Measurements from ENCODE around the gene CPNE2. TPM values are rescaled to one million over a fixed set of nuclear protein-coding genes. Genes with fewer than 3 reads are reported as not detected.
"Not testable (repeated sequence)": the region's sequence is repeated elsewhere in the genome, so short reads cannot be mapped to it uniquely, and the experiment has no call there.

The CPNE2 gene
- total and polyA plus RNA-seq, 5 donors from 2014 or later = 15.3 to 54.7 (median 42.7) TPM

GRCh38 chr16:57184887-57185445, 92.6 kb downstream of the CPNE2 start:
- no peaks in the 10 kb centered on the region for H3K36me3 Mint-ChIP-seq
- peak overlapping the region; percentile 72 to 99 (median 98) for H3K27ac Mint-ChIP-seq
- ATAC-seq (ENCODE audit: low read depth in 2 of 2) = no peak
- no peaks in the 10 kb centered on the region for H3K27me3 Mint-ChIP-seq
- H3K9me3 Mint-ChIP-seq = peaks cover 0 to 3% (median 0%) of the 10 kb centered on the region in 7 donors
- H3K4me1 Mint-ChIP-seq = peaks cover 15 to 65% (median 45%) of the 10 kb centered on the region in 4 donors
- no peaks in the 10 kb centered on the region for H3K9me3 ChIP-seq (ENCODE audit: control insufficient read depth in 2 of 2, low read length in 2 of 2)
- H3K4me3 ChIP-seq (ENCODE audit: low read depth, low read length) = peak overlapping the region; percentile 87
- peaks cover 36% of the 10 kb centered on the region for H3K4me1 ChIP-seq (ENCODE audit: control insufficient read depth, insufficient read depth, low read length, poor library complexity, severe bottlenecking)
- peaks cover 4% of the 10 kb centered on the region for H3K36me3 ChIP-seq (ENCODE audit: control insufficient read depth, insufficient read depth, low read length)
- peak in 1 of 3 donors; percentile 3 for DNase-seq
- H3K27ac ChIP-seq (ENCODE audit: insufficient read depth, low read length, poor library complexity, severe bottlenecking) = peak overlapping the region; percentile 94
- peak overlapping the region; percentile 97 to 100 (median 98) for H3K4me3 Mint-ChIP-seq
- no peaks in the 10 kb centered on the region for H3K27me3 ChIP-seq (ENCODE audit: control insufficient read depth, insufficient read depth, low read length)

DNA sequence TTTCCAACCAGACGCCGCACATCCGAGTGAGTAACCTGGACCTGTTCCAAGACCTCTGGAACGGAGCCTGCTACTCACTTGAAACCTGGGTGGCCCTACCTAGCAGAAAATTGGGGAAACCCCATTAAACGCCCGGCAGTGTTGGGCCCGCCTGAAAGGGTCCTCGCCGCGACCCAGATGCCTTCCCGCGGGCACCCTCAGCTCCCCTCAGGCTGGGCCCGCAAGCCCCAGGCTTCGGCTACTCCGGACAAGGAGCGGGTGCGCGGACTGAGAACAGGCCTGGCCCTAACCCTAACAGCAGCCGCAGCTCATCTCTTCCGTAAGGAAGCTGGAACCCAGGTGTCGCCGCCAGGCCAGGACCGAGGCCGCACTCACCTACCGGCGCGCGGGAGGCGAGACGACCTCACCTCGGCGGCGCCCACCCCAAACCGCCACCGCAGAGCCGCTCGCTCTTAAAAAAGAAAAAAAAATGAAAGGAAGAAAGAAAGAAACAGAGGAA, 93.1 kb downstream of the CPNE2 start:
- no peaks in the 10 kb centered on the region for H3K27me3 ChIP-seq (ENCODE audit: control insufficient read depth, insufficient read depth, low read length)
- H3K4me3 ChIP-seq (ENCODE audit: low read depth, low read length) = peak overlapping the region; percentile 87
- H3K27ac ChIP-seq (ENCODE audit: insufficient read depth, low read length, poor library complexity, severe bottlenecking) = peak overlapping the region; percentile 94
- peaks cover 4% of the 10 kb centered on the region for H3K36me3 ChIP-seq (ENCODE audit: control insufficient read depth, insufficient read depth, low read length)
- H3K4me3 Mint-ChIP-seq = peak overlapping the region; percentile 97 to 100 (median 98)
- no peak for DNase-seq
- peak overlapping the region; percentile 97 to 99 (median 98) for H3K27ac Mint-ChIP-seq
- H3K4me1 ChIP-seq (ENCODE audit: control insufficient read depth, insufficient read depth, low read length, poor library complexity, severe bottlenecking) = peaks cover 40% of the 10 kb centered on the region
- no peaks in the 10 kb centered on the region for H3K27me3 Mint-ChIP-seq
- peak; percentile 5 to 6 for ATAC-seq (ENCODE audit: low read depth in 2 of 2)
- H3K36me3 Mint-ChIP-seq = no peaks in the 10 kb centered on the region
- H3K9me3 ChIP-seq (ENCODE audit: control insufficient read depth in 2 of 2, low read length in 2 of 2) = no peaks in the 10 kb centered on the region
- H3K9me3 Mint-ChIP-seq = peaks cover 0 to 3% (median 0%) of the 10 kb centered on the region in 7 donors
- peaks cover 15 to 67% (median 48%) of the 10 kb centered on the region in 4 donors for H3K4me1 Mint-ChIP-seq

GRCh38 chr16:57185945-57186871, 93.8 kb downstream of the CPNE2 start, which contains the start of the genes PSME3IP1 and RSPRY1:
Gene PSME3IP1, minus strand, starts transcription at chr16:57186039. Its CDS starts 12,185 bp downstream, at chr16:57173854.
Gene RSPRY1, plus strand, starts transcription at chr16:57186329. Its CDS starts 18,330 bp downstream, at chr16:57204659.
- Histone ChIP-seq H3K27ac (ENCODE audit: insufficient read depth, low read length, poor library complexity, severe bottlenecking) (peak within 1 kb of the TSS; percentile 94), H3K36me3 (ENCODE audit: control insufficient read depth, insufficient read depth, low read length) (peaks cover 4% of the 10 kb centered on the region), H3K27me3 (ENCODE audit: control insufficient read depth, insufficient read depth, low read length) (no peaks in the 10 kb centered on the region), H3K4me3 (ENCODE audit: low read depth, low read length) (peak within 1 kb of the TSS; percentile 95), H3K9me3 (ENCODE audit: control insufficient read depth in 2 of 2, low read length in 2 of 2) (no peaks in the 10 kb centered on the region), H3K4me1 (ENCODE audit: control insufficient read depth, insufficient read depth, low read length, poor library complexity, severe bottlenecking) (peaks cover 44% of the 10 kb centered on the region)
- no peaks in the 10 kb centered on the region for H3K27me3 Mint-ChIP-seq
- H3K36me3 Mint-ChIP-seq = no peaks in the 10 kb centered on the region
- peak within 1 kb of the TSS; percentile 97 to 100 (median 98) for H3K4me3 Mint-ChIP-seq
- peaks cover 0 to 3% (median 0%) of the 10 kb centered on the region in 7 donors for H3K9me3 Mint-ChIP-seq
- H3K27ac Mint-ChIP-seq = peak within 1 kb of the TSS; percentile 97 to 99 (median 98)
- ATAC-seq (ENCODE audit: low read depth in 2 of 2) (peak; percentile 92 to 94), DNase-seq (peak; percentile 99 to 100 (median 99))
- H3K4me1 Mint-ChIP-seq = peaks cover 20 to 71% (median 52%) of the 10 kb centered on the region in 4 donors

DNA sequence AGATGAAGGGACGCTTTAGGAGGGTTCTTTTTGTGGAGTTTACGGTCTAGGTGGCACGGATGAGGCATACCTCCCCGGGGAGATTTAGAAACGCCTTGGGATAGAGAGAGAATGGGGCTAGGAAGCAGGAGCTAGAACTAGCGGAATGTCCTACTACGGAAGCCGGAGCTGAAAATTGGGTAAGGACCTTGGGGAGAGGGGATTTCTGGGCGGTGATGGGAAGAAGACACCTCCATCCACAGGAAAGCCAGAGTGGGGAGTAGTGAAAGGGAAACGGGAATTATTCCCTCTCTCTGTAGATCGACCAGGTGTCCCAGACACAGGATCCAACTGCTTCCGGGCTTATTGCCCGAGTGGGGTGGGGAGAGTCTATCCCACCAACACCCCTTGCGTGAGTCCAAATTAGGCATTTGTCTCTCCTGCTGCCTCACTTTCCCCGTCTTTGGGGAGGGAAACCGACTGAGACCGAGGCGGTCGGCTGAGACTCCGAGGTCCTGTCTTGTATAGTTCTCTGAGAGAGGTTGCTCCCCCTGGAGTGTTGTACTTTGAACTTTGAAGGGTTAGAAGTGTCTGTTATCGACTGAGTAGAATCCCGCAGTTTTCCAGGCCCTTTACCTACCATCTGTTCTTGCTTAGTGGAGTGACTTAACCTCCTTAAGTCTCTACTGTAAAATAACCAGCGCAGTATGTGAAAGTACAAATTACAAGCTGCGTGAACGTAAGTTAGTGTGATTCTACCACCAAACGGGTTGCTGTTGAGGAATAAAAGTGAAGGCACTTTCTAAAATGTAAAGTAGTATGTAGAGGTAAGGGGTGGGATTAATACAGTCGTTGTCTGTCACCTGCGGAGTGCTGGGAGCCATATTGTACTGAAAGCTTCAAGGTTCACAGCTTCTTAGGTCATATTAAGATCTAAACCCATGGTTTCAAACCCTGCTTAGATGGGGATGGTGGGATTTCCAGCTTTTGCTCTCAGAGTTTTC, 94.8 kb downstream of the CPNE2 start:
- peaks cover 25 to 72% (median 53%) of the 10 kb centered on the region in 4 donors for H3K4me1 Mint-ChIP-seq
- H3K27ac Mint-ChIP-seq = peak overlapping the region; percentile 94 to 99 (median 98)
- no peaks in the 10 kb centered on the region for H3K27me3 Mint-ChIP-seq
- peak overlapping the region; percentile 97 to 100 (median 98) for H3K4me3 Mint-ChIP-seq
- DNase-seq (peak; percentile 8 to 49 (median 32)), ATAC-seq (ENCODE audit: low read depth in 2 of 2) (no peak)
- peaks cover 0 to 3% (median 0%) of the 10 kb centered on the region in 7 donors for H3K9me3 Mint-ChIP-seq
- Histone ChIP-seq H3K36me3 (ENCODE audit: control insufficient read depth, insufficient read depth, low read length) (peaks cover 4% of the 10 kb centered on the region), H3K27ac (ENCODE audit: insufficient read depth, low read length, poor library complexity, severe bottlenecking) (peak overlapping the region; percentile 94), H3K4me1 (ENCODE audit: control insufficient read depth, insufficient read depth, low read length, poor library complexity, severe bottlenecking) (peaks cover 45% of the 10 kb centered on the region), H3K27me3 (ENCODE audit: control insufficient read depth, insufficient read depth, low read length) (no peaks in the 10 kb centered on the region), H3K9me3 (ENCODE audit: control insufficient read depth in 2 of 2, low read length in 2 of 2) (no peaks in the 10 kb centered on the region), H3K4me3 (ENCODE audit: low read depth, low read length) (peak overlapping the region; percentile 95)
- H3K36me3 Mint-ChIP-seq = no peaks in the 10 kb centered on the region

- peak overlapping the region; percentile 97 to 100 (median 98) for H3K4me3 Mint-ChIP-seq
- H3K36me3 ChIP-seq (ENCODE audit: control insufficient read depth, insufficient read depth, low read length); DNase-seq; H3K27me3 Mint-ChIP-seq; H3K9me3 ChIP-seq (ENCODE audit: control insufficient read depth in 2 of 2, low read length in 2 of 2); H3K36me3 Mint-ChIP-seq; H3K27me3 ChIP-seq (ENCODE audit: control insufficient read depth, insufficient read depth, low read length); ATAC-seq (ENCODE audit: low read depth in 2 of 2); H3K9me3 Mint-ChIP-seq: not testable (repeated sequence)
- Histone ChIP-seq H3K4me1 (ENCODE audit: control insufficient read depth, insufficient read depth, low read length, poor library complexity, severe bottlenecking) (peaks cover 45% of the 10 kb centered on the region), H3K27ac (ENCODE audit: insufficient read depth, low read length, poor library complexity, severe bottlenecking) (peak overlapping the region; percentile 94), H3K4me3 (ENCODE audit: low read depth, low read length) (peak overlapping the region; percentile 95)
- peaks cover 29 to 72% (median 53%) of the 10 kb centered on the region in 4 donors for H3K4me1 Mint-ChIP-seq
- H3K27ac Mint-ChIP-seq = peak overlapping the region; percentile 79 to 98 (median 94)
Measured at GRCh38 chr16:57187902-57188710, 95.7 kb downstream of the CPNE2 start.

- Mint-ChIP-seq H3K36me3 (no peaks in the 10 kb centered on the region), H3K9me3 (peaks cover 0 to 3% (median 0%) of the 10 kb centered on the region in 7 donors), H3K4me1 (peaks cover 31 to 76% (median 53%) of the 10 kb centered on the region in 4 donors), H3K4me3 (peak overlapping the region; percentile 42 to 73 (median 56)), H3K27ac (no peak overlapping the region), H3K27me3 (no peaks in the 10 kb centered on the region)
- Histone ChIP-seq H3K27me3 (ENCODE audit: control insufficient read depth, insufficient read depth, low read length) (no peaks in the 10 kb centered on the region), H3K4me1 (ENCODE audit: control insufficient read depth, insufficient read depth, low read length, poor library complexity, severe bottlenecking) (peaks cover 45% of the 10 kb centered on the region), H3K27ac (ENCODE audit: insufficient read depth, low read length, poor library complexity, severe bottlenecking) (no peak overlapping the region), H3K4me3 (ENCODE audit: low read depth, low read length) (no peak overlapping the region), H3K36me3 (ENCODE audit: control insufficient read depth, insufficient read depth, low read length) (peaks cover 4% of the 10 kb centered on the region), H3K9me3 (ENCODE audit: control insufficient read depth in 2 of 2, low read length in 2 of 2) (no peaks in the 10 kb centered on the region)
- no peak for DNase-seq
- ATAC-seq (ENCODE audit: low read depth in 2 of 2) = no peak
Measured at GRCh38 chr16:57188711-57189002, 96.3 kb downstream of the CPNE2 start.
